HG02852 (cell line): ENCODE measurements around the gene PXMP2.

ENCODE experiments used
- ATAC-seq: cut with Tn5 transposase; IDR thresholded peaks from one replicate; pipeline ENCODE4 v1.9.1; 2021; ENCODE audit warnings: mild to moderate bottlenecking, moderate library complexity; ENCODE audit not compliant: unreplicated experiment

Gene PXMP2

DNA sequence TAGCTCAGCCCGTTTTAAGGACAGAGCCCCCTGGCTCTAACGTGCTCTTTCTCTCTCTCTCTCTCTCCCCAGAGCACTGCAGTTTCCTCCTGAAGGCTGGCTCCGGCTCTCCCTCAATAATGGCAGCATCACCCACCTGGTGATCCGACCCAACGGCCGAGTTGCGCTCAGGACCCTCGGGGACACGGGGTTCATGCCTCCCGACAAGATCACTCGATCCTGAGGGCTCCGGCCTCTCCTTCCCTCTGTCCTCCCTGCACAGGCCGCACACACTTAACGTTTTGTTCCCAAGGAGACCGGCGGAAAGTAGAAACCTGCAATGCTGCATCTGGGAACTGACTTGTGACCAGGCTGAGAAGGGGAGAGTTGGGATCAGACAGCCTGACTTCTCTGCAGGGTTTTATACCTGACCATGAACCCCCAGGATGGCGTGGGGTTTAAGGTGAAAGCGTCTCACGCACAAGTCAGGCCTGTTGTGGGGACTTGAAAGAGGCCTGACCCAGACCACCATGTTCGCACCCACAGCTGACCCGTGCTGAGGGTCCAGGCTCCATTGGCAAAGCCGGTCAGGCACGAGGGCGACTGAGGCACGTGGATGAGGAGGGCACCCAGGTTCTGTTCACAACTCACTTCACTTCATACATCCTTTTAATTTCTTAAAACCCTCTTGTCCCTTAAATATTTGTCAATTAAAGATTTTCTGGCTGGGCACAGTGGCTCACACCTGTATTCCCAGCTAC is 33.4 kb downstream of the PXMP2 start:
- ATAC-seq: no peak

DNA sequence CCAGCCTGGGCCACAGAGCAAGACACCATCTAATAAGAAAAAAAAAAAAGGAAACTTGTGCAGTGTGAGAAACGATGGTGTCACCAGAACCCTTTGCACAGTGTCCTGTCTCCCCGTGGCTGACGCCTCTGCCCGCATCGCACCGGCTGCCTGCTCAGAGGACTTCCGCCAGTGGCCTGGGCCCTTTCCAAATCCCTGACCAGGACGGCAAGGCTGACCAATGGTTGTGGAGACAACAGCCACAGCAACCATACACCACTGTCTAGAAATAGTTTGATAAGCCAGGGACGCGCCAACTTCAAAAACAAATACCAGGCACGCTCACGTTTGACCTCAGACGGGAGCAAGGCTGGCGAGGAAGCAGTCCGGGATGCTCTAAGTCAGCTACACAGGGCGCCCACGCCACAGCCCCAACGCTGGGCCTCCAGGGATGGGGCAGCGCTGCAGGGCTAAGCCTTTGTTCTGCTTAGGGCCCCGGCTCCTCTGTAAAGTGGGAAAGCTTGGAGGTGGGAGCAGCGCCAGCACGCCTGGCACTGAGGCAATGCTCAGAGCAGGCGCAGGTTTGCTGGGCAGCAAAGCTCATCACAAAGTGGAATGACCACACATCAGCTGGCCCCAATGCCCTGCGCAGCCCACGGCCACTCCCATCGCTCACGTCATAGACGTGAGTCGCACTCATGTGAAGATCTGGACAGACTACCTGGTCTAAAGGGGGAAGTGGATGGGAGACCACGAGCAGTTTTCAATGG is 35.8 kb downstream of the PXMP2 start:
- no peak for ATAC-seq

DNA sequence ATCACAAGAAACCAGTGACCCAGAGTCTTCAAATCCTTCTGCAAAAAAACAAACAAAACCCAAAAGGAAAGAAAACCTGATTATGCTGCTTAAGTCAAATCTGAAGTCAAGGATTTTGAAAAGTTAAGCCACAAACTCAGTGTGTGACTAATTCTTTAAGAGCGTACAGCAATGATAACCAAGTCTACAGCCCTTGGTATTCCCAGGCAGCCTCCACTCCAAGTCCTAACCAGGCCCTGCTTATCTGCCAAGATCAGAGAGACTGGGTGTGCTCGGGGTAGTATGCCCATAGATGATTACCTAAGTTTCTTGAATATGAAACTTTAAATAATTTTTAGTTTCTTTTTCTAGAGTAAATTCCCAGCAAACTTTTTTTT is 36.4 kb downstream of the PXMP2 start:
- ATAC-seq: no peak

DNA sequence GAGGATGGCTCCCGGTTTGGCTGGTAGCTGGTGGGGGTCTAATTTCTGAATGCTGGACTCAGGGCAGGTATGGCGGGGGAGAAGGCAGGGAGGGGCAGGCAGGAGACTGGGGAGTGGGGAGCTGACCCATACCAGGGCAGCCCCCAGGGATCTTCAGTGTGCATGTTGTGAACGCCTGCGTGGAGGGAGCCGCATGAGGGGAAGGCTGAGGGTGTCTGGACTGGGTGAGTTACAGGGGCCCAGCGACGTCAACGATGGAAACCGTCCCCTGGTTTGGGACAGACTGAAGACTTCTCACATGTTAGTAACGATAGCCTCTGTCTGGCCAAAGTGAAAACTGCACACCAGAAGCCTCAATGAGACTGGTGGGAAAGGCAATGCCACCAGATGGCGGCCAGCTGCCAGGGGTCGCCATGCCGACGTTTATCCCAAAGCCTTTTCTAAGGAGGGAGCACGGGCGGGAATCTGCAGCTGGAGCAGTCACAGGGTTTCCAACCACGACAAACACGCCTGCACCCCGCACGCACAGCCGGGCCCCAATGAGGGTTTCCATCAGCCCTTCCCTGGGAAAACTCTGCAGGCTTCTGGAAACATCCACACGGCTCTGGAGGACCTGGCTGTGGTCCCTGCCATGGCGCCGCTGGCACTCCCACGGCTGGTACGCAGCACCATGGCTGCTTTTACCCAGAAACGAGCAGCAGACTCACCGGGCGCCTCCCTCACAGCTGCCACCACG is 37.3 kb downstream of the PXMP2 start:
- no peak for ATAC-seq

DNA sequence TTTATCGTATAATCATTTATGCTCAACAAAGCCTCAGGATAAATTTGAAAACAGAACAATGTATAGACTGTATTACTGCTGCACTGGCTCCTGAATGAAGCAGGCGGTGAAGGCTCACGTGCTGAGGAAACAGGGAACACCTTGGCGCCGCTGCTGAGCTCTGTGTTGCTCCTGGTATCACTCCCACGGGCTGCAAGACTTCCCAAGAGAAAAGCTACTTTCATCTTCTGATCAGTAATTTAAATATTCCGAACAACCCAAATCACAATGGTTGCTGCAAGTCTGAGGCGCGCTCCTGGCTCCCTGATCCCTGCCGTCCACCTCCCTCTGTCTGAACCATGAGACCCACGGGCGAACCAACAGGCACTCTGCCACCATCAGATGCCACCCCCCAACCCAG is 39.0 kb downstream of the PXMP2 start:
- ATAC-seq: no peak

DNA sequence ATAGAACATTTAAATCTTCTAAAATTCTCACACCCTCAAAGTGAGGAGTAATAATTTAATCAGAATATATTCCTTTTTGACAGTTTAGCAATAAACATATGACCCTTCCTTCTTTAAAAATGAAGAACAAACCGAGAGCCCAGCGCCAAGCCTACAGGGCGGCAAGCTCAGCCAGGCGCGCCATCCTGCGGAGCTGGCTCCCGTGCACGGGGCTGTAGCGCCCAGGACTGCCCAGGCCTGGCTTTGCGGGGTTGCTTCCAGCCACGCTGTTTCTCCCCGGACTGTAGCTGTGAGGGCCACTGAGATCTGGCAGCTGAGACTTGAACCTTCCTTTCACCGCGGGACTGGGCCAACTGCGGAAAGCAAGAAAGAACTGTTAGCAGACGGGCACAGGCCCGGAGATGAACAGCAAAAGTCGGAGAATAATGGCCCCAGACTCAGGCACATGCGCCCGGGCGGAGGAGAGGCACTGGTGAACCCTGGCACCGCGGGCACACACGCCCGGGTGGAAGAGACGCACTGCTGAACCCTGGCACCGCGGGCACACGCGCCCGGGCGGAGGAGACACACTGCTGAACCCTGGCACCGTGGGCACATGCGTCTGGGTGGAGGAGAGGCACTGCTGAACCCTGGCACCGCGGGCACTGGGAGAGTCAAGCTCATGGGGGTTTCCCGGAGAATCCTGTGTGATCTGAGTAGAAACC is 39.9 kb downstream of the PXMP2 start:
- ATAC-seq: no peak

DNA sequence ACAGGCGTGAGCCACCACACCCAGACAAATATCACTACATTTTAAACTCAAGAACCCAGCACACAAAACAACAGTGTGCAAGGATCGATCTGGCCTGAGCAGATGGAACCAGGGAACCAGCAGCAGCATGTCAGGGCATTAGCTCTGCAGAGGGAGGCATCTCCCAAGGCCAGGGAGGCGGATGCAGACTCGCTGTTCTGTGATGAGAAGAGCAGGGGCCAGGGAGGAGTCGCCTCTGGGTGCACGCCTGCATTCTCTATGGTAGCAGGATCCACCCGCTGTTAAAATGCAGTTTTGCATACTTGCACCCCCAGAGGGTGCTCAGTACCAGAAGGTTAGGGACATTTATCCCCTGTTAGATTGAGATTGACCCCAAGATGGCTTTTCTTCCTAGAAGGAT is 41.1 kb downstream of the PXMP2 start:
- ATAC-seq: no peak

DNA sequence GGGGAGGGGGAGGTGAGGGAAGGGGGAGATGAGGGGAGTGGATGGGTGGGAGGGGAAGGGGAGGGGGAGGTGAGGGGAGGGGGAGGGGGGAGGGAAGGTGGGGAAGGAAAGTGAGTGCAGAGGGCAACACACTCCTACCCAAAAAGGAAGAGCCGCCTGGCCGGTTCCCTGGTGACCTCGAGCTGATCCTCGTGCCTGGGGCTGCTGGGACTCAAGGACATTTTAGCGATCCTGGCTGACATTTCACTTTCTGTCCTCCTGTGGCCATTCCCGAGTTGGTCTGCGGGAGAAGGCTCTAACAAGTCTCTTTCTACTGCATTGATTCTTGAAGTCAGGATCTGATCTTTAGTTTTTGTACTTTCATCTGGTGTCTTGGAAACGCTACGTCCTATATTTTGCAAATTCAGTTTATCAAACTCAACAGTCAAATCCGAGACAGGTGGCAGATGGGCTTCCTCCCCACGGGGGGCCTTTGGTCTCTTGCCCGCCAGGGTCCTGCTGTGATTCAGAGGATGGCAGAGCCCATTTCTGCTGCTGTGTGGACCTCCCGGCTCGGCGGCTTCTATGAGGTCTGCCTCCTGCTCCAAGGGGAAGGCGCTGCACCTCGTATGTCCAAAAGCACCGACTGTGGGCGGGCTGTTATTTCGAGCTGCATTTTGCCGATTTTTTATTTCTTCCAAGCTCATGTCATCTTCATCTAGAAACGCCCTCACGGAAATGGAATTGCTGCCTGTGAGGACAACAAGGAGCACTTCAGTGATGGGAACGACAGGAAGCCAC is 42.3 kb downstream of the PXMP2 start:
- ATAC-seq: no peak

DNA sequence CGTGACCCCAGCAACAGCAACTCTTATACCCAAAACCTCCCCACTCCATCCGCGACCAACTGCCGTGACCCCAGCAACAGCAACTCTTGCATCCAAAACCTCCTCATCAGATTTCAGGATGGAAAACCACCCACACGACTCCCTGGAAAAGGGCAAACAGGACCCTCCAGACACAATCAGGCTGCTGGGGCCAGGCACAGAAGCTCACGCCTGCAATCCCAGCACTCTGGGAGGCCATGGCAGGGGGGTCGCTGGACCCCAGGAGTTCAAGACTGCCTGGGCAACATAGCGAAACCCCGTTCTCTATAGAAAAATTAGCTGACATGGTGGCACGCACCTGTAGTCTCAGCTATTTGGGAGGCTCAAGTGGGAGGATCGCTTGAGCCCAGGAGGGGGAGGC is 43.0 kb downstream of the PXMP2 start:
- ATAC-seq: no peak

DNA sequence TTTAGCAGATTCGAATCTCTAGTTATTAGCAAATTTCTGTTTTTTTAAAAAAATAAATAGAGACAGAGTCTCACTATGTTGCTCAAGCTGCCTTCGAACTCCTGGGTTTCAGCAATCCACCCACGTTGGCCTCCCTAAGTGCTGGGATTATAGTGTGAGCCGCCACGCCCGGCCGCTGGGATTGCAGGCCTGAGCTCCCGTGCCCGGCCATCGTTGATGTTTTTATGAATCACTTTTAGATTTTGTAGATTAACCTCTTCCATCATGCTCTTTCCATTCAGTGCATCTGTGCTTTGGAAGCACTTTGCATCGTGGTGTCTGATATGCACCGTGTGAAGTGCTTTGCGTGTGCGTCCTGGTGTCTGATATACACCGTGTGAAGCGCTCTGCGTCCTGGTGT is 44.2 kb downstream of the PXMP2 start:
- ATAC-seq: no peak

DNA sequence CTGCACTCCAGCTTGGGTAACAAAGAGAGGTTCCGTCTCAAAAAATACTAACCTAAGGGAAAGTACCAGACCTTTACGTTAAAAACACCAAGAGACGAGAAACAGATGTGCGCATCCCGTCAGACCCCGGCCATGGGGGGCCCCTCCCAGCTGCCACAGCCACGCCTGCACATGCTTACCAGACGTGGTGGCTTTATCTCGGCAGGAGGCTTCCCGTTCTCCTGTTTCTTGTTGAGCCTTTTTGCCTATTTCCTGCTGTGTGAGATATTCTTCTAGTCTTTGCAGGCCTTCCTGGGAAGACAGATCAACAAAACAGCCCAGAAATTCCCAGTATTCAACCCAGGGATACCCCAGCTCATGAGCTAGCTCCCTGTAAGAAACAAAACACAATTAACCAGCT is 46.8 kb downstream of the PXMP2 start:
- no peak for ATAC-seq

DNA sequence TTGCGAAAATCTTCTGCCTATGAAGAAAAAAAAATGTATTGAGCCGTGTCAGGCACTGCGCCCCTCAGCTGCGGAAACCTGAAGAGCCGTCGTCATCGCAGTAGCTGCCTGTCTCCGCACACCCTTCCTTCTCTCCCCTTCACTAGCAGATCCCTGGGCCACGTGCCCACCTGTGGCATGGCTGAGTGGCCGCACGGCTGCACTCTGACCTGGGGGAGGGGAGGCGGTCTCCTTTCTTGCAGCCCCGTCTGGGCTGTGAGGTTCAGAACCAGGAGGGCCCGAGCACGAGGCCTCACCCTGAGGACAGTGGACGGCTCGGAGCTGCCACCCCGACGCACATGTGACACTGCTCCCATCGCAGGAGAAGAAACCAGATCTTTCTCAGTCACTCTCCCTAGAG is 48.1 kb downstream of the PXMP2 start:
- no peak for ATAC-seq

DNA sequence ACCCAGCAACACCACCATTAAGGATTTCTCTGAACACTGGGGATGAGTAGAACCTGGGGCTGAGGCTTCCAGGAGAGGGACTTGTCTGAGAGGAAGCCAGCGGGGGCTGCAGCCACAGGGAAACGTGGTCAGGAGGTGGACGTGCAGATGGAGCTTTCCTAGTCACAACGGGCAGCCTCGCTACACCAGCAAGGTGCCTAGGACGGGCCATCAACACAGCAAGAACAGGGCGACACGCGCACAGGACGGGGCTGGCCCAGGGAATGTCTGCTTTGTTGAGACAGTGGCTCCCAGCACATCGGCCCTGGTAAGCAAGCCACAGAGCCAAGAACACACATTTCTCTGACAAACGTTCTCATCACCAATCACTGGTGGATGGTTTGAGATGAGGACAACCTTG is 49.0 kb downstream of the PXMP2 start:
- no peak for ATAC-seq

DNA sequence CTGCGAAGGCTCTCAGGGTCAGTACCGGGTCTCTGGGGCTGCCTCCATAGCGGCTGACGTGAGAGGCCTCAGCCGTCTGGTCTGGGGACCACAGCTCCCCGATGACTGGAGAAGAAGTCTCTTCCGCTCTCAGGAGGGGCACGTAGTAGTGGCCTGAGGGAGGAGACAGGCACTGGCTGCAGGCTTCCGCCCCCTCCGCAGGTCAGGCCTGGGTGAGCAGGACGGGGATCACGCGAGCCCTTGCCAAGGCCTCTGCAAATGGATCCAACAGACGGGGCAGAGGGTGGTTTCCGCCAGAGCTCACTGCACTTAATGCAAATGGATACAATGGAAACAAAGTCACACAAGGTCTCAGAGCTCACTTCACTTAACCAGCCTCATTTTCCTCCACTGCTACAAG is 49.5 kb downstream of the PXMP2 start:
- no peak for ATAC-seq

DNA sequence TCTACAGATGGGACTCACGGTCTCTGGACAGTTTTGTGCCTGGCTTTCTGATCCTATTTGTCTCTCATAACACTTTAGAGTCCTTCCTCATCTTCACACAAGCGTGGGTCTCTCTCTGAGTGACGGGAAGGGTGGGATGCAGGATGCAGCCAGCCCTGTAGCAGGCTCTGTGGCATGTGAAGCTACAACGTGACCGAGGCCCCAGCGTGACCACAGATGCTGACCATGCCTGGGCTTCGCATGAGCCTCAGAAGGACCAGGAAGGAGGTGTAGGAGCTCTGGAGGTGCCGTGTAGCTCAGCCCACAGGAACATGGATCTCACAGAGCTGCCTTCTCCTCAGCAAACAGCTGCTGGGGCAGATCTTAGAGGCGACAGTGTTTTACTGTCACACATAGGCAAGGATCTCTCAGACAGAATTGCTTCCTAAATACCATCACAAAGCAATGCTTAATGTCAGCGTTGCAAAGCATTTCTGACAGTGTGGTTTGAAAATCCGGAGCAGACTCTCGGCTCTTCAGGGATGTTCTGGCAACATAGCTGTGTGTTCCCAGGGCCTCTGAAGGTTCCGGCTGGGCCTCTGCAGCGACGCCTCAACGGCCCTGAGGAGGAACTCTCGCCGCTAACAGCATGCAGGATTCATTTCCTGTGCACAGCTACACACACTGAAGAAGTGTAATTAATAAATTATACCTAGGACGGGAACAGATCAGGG is 52.4 kb downstream of the PXMP2 start:
- no peak for ATAC-seq

DNA sequence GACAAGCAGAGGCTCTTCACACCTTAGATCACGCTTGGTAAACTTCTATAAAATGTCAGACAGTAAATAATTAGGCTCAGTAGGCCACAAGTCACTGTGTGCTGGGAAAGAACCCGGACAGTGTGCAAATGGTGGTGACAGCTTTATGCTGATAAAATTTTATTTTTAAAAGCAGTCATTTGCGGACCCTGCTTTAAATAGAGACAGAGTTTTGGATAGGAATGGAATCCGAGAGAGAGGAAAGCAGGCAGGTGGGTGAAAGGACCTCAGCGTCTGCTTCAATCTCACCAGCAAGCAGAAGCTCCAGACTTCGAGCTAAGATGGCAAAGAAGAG is 52.9 kb downstream of the PXMP2 start:
- no peak for ATAC-seq

DNA sequence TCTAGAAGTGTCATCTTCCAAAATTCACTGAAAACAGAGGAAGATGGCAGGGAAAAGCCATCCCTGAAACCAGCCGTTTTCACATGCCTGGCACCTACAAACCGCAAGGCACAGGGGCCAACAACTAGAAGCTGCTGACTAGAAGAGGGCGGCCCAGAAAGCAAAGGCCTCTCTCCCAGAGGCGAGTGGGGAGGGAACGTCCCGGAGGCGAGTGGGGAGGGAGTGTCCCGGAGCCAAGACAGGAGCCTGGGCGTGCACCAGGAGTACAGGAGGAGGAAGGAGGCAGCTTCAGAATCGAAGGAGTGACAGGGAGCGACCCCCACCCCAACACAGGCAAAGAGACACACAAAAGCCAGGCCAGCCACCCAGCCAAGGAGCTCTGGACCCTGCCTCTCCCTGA is 53.3 kb downstream of the PXMP2 start:
- no peak for ATAC-seq

DNA sequence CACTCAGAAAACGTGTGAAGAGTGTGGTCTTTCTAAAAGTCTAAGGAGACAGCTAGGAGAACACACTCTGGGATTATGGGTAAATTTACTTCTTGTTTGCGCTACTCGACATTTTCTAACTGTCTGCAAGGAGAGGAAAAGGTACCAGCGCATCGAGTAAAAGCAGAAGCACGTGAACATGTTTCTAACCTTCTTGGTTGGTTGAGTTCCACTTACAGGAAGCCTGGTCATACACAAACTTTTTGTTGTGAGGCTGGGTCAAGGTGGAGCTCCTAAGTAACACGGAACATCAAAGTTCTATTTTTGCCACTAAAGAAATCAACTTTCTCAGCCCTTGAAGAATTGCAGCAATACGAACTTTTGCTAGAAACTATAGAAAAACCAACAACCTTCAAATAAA is 54.2 kb downstream of the PXMP2 start:
- ATAC-seq: no peak

DNA sequence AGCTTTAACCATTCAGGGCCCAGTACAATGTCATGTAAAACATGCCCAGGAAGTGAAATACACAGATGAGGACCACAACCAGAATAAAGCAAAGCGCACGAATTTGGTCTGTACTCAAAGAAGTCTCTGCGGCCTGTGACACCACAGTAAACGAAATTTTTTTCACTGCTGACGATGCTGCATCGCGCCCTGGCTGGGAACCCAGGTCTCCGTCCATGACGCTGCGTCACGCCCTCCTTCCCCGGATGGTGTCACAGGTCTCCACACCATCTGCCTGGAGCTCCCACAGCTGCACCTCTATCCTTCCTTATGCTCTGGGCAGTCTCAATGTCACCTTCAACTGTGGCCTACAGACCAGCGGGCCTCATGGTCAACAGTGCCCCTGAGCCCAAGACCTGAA is 56.4 kb downstream of the PXMP2 start:
- no peak for ATAC-seq

DNA sequence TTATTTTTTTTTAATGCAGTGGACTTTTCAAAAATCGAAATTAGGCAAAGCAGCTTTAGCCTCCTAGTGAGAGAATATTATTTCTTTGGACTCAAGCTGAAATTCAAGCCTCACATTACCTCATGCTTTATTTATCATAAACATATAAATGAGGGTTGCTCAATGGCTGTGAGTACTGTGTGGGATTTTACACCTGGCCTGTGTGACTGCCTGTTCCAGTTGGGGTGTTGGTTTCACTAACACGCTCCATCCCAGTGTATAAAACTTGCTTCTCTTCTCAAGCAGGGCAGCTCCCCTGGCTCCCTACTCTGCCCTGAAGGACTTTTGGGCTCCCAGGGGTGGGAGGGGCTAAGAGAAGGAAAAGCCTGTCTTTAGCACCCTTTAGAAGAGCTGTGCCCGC is 59.2 kb downstream of the PXMP2 start:
- ATAC-seq: no peak
